Sigmoid colon (tissue), 4 donors: ENCODE data around the gene CDC14A.

Experiments used
- EP300 ChIP-seq, 4 donors: sonication (generic); formaldehyde crosslinking; IDR thresholded peaks; one replicate each; pipeline ENCODE4 v1.6.1; 2017; ENCODE audit warnings: antibody characterized with exemption in 4 of 4
- POLR2A ChIP-seq, 2 donors: fragments of 450-650 bp; IDR thresholded peaks; one replicate each; pipeline ENCODE4 v1.6.1; 2016; ENCODE audit warnings: antibody characterized with exemption in 2 of 2, mild to moderate bottlenecking in 2 of 2, moderate library complexity in 2 of 2
- POLR2AphosphoS5 ChIP-seq, 4 donors: sonication (generic); formaldehyde crosslinking; IDR thresholded peaks; one replicate each; pipeline ENCODE4 v1.6.1; 2017; ENCODE audit warnings: antibody characterized with exemption in 4 of 4
- TF ChIP-seq, protein P1 (sequence below), 4 experiments: fragments of 450-650 bp in 3 of 4; fragments of 200-600 bp in 1 of 4; IDR thresholded peaks; one replicate each; pipeline ENCODE4 v1.5.1; 2016 to 2019; ENCODE audit warnings: antibody characterized with exemption in 4 of 4, mild to moderate bottlenecking in 3 of 4, moderate library complexity in 2 of 4

DNA sequence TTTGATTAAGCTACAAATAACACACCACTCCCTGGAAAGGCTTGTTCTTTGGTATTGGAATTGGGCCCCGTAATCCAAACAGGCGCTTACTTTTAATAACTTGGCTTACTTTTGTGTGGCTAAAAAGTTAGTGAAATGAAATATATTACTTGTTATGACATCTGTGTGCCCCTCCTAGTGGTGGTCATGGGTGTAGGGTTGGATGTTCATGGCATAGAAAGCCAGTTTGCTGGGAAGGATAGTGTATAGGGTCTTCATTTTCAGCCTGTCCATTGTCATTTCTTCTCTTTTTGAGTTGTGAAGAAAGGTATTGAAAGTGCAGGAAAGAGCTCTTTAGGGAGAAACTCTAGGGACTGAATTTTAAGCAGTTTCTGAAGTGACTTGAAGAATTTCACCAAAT, 5.9 kb downstream of the CDC14A start:
- TF ChIP-seq, protein P1, sequence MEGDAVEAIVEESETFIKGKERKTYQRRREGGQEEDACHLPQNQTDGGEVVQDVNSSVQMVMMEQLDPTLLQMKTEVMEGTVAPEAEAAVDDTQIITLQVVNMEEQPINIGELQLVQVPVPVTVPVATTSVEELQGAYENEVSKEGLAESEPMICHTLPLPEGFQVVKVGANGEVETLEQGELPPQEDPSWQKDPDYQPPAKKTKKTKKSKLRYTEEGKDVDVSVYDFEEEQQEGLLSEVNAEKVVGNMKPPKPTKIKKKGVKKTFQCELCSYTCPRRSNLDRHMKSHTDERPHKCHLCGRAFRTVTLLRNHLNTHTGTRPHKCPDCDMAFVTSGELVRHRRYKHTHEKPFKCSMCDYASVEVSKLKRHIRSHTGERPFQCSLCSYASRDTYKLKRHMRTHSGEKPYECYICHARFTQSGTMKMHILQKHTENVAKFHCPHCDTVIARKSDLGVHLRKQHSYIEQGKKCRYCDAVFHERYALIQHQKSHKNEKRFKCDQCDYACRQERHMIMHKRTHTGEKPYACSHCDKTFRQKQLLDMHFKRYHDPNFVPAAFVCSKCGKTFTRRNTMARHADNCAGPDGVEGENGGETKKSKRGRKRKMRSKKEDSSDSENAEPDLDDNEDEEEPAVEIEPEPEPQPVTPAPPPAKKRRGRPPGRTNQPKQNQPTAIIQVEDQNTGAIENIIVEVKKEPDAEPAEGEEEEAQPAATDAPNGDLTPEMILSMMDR (IDR thresholded peaks at IDR 0.05): no peak
- TF ChIP-seq POLR2AphosphoS5 (IDR thresholded peaks at IDR 0.05) (no peak), POLR2A (IDR thresholded peaks at IDR 0.05) (no peak), EP300 (IDR thresholded peaks at IDR 0.05) (no peak)
